Lower leg skin (tissue), 3 donors: ENCODE results near the gene SYPL1.

ENCODE experiments used
- CTCF ChIP-seq, 3 donors: fragments of 450-650 bp; IDR thresholded peaks; one replicate each; pipeline ENCODE4 v1.5.1; 2016; ENCODE audit warnings: antibody characterized with exemption in 3 of 3, mild to moderate bottlenecking in 3 of 3, moderate library complexity in 2 of 3
- POLR2A ChIP-seq, 2 donors: fragments of 450-650 bp; IDR thresholded peaks; one replicate each; pipeline ENCODE4 v1.6.1; 2016 to 2017; ENCODE audit warnings: antibody characterized with exemption in 2 of 2, mild to moderate bottlenecking in 1 of 2, moderate library complexity in 1 of 2

- no peak for TF ChIP-seq POLR2A (IDR thresholded peaks at IDR 0.05)
- no peak for TF ChIP-seq CTCF (IDR thresholded peaks at IDR 0.05)
These were observed 42.5 kb downstream of the SYPL1 start for GRCh38 chr7:106069471-106070200.
